ENCODE data around the gene POLR2H. TPM values are rescaled to one million over a fixed set of nuclear protein-coding genes. Genes with fewer than 3 reads are reported as not detected.

The POLR2H gene
- total RNA-seq, 1 experiment from 2014 or later = 156 TPM

- peak overlapping the region; percentile 94 for H3K27ac ChIP-seq (ENCODE audit: low read length)
- ATAC-seq = no peak
- ChIA-PET POLR2A (no interaction called here), CTCF (no interaction called here)
- H3K4me3 ChIP-seq (ENCODE audit: low read depth in 2 of 2, low read length in 2 of 2) = peak overlapping the region; percentile 91 to 96
- TF ChIP-seq SIN3A (IDR thresholded peaks at IDR 0.05; ENCODE audit: borderline replicate concordance, insufficient read depth, low read depth, low read length) = 0 out of 2 replicates have a peak, but pooled peaks have one; percentile 2
- TF ChIP-seq POLR2AphosphoS5 (IDR thresholded peaks at IDR 0.05; ENCODE audit: low read depth, low read length) = no peak
- TF ChIP-seq TCF7L2 (IDR thresholded peaks at IDR 0.05; ENCODE audit: low read depth, low read length) = no peak
- H3K36me3 ChIP-seq (ENCODE audit: control insufficient read depth, insufficient read depth, low read length) = peaks cover 13% of the 10 kb centered on the region
- no peak for DNase-seq (ENCODE audit: low read depth, low spot score)
- no peaks in the 10 kb centered on the region for H3K9me3 ChIP-seq (ENCODE audit: control insufficient read depth, insufficient read depth, low read depth, low read length)
- no TSS peak for BruUV-seq (replicated peaks)
- intact Hi-C loops (cut with micrococcal nuclease; ENCODE audit: unreplicated experiment) = no loop called here
- peaks cover 40% of the 10 kb centered on the region for H3K4me1 ChIP-seq (ENCODE audit: control insufficient read depth, insufficient read depth, low read length)
- H3K27me3 ChIP-seq (ENCODE audit: control insufficient read depth, insufficient read depth, low read length) = no peaks in the 10 kb centered on the region
- in situ Hi-C loops (cut with HindIII; ENCODE audit: low pct_unique_long_range_greater_than_20kb, low sequenced_read_pairs) = no loop called here
Observed at GRCh38 chr3:184315543-184315867, 46.0 kb upstream of the POLR2H start.

GRCh38 chr3:184315871-184316661 is 45.4 kb upstream of the POLR2H start:
- Histone ChIP-seq H3K4me3 (ENCODE audit: low read depth in 2 of 2, low read length in 2 of 2) (peak overlapping the region; percentile 91 to 96), H3K9me3 (ENCODE audit: control insufficient read depth, insufficient read depth, low read depth, low read length) (no peaks in the 10 kb centered on the region), H3K27ac (ENCODE audit: low read length) (peak overlapping the region; percentile 94), H3K27me3 (ENCODE audit: control insufficient read depth, insufficient read depth, low read length) (no peaks in the 10 kb centered on the region), H3K4me1 (ENCODE audit: control insufficient read depth, insufficient read depth, low read length) (peaks cover 44% of the 10 kb centered on the region), H3K36me3 (ENCODE audit: control insufficient read depth, insufficient read depth, low read length) (peaks cover 19% of the 10 kb centered on the region)
- no TSS peak for BruUV-seq (replicated peaks)
- ATAC-seq (no peak), DNase-seq (ENCODE audit: low read depth, low spot score) (no peak)
- ChIA-PET POLR2A (no interaction called here), CTCF (no interaction called here)
- in situ Hi-C loops (cut with HindIII; ENCODE audit: low pct_unique_long_range_greater_than_20kb, low sequenced_read_pairs) (no loop called here), intact Hi-C loops (cut with micrococcal nuclease; ENCODE audit: unreplicated experiment) (no loop called here)
- no peak for TF ChIP-seq REST (IDR thresholded peaks at IDR 0.05; ENCODE audit: insufficient read depth in 1 of 2, low read depth in 2 of 2, low read length in 1 of 2)
- TF ChIP-seq TCF7L2 (IDR thresholded peaks at IDR 0.05; ENCODE audit: low read depth, low read length) = no peak
- no peak for TF ChIP-seq CTCF (IDR thresholded peaks at IDR 0.05)
- no peak for TF ChIP-seq SIN3A (IDR thresholded peaks at IDR 0.05; ENCODE audit: borderline replicate concordance, insufficient read depth, low read depth, low read length)
- no peak; the same call in 1 of the 2 replicates for TF ChIP-seq POLR2AphosphoS5 (IDR thresholded peaks at IDR 0.05; ENCODE audit: low read depth, low read length)

GRCh38 chr3:184316792-184317191 is 44.7 kb upstream of the POLR2H start:
- Histone ChIP-seq H3K27ac (ENCODE audit: low read length) (peak overlapping the region; percentile 94), H3K4me3 (ENCODE audit: low read depth in 2 of 2, low read length in 2 of 2) (peak overlapping the region; percentile 91 to 96)
- CTCF ChIA-PET = no interaction called here

More at GRCh38 chr3:184316792-184317191, 44.7 kb upstream of the POLR2H start:
- Histone ChIP-seq H3K36me3 (ENCODE audit: control insufficient read depth, insufficient read depth, low read length) (peaks cover 26% of the 10 kb centered on the region), H3K27me3 (ENCODE audit: control insufficient read depth, insufficient read depth, low read length) (no peaks in the 10 kb centered on the region), H3K4me1 (ENCODE audit: control insufficient read depth, insufficient read depth, low read length) (peaks cover 44% of the 10 kb centered on the region), H3K9me3 (ENCODE audit: control insufficient read depth, insufficient read depth, low read depth, low read length) (no peaks in the 10 kb centered on the region)
- in situ Hi-C loops (cut with HindIII; ENCODE audit: low pct_unique_long_range_greater_than_20kb, low sequenced_read_pairs) (no loop called here), intact Hi-C loops (cut with micrococcal nuclease; ENCODE audit: unreplicated experiment) (no loop called here)
- BruUV-seq (replicated peaks) = no TSS peak
- DNase-seq (ENCODE audit: low read depth, low spot score) = no peak
- no peak for TF ChIP-seq TCF7L2 (IDR thresholded peaks at IDR 0.05; ENCODE audit: low read depth, low read length)
- TF ChIP-seq SIN3A (IDR thresholded peaks at IDR 0.05; ENCODE audit: borderline replicate concordance, insufficient read depth, low read depth, low read length) = no peak
- 0 out of 2 replicates have a peak, but pooled peaks have one; percentile 24 for TF ChIP-seq POLR2AphosphoS5 (IDR thresholded peaks at IDR 0.05; ENCODE audit: low read depth, low read length)
- no peak for ATAC-seq
- POLR2A ChIA-PET = no interaction called here

All from Panc1 (cell line).